GM19395 (cell line): ENCODE results near the gene CETP.
"Not testable (repeated sequence)": the region's sequence is repeated elsewhere in the genome, so short reads cannot be mapped to it uniquely, and the experiment has no call there.

Experiments
- ATAC-seq: cut with Tn5 transposase; IDR thresholded peaks from one replicate; pipeline ENCODE4 v1.9.1; 2021; ENCODE audit warnings: mild to moderate bottlenecking, moderate library complexity; ENCODE audit not compliant: unreplicated experiment

The CETP gene

DNA sequence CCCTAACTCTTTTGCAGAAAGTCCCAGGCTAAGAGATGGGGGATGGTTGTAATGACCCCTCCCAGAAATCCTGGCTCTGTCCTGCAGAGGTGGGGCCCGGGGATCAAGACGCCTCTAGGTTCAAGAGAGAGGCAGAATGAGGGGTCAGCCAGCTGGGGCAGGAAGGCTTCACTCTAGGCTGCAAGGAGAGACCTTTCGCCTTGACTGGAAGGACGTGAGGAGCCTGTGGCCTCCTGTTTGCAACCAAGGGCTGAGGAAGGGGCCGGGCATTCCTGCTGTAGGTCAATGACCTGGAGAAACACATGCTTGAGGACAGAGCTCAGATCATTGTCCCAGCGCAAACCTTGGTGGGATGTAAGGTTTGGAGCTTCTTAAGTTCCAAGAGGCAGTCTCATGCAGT is 8.7 kb upstream of the CETP start:
- ATAC-seq, result no peak

DNA sequence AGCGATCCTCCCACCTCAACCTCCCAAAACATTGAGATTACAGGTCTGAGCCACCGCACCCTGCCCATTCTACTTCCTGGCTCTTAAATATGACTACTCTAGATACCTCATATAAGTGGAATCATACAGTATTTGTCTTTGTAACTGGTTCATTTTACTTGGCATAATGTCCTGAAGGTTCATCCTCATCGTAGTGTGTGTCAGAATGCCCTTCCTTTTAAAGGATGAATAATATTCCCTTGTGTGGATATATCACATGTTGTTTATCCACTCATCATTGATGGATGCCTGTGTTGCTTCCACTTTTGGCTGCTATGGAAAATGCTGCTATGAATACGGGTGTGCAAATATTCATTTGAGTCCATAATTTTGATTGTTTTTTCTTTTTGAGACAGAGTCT is 5.7 kb upstream of the CETP start:
- no peak for ATAC-seq

DNA sequence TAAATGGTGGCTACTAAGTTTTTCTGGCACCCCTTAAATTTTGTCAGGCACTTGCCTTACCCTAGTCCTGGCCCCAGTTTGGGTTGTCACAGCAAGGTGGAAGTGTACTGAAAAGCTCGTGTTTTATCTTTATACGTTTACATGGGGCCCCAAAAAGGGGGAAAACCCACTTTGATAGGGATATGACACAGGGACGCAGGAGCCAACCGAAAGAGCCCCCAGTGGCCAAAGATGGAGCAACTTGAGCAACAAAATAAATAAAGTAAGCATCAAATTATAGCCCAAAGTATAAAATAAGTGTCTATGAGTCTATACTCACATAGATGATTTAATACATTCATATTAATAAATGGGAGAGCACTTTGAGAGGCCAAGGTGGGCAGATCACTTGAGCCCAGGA is 5.0 kb upstream of the CETP start:
- ATAC-seq, result no peak

DNA sequence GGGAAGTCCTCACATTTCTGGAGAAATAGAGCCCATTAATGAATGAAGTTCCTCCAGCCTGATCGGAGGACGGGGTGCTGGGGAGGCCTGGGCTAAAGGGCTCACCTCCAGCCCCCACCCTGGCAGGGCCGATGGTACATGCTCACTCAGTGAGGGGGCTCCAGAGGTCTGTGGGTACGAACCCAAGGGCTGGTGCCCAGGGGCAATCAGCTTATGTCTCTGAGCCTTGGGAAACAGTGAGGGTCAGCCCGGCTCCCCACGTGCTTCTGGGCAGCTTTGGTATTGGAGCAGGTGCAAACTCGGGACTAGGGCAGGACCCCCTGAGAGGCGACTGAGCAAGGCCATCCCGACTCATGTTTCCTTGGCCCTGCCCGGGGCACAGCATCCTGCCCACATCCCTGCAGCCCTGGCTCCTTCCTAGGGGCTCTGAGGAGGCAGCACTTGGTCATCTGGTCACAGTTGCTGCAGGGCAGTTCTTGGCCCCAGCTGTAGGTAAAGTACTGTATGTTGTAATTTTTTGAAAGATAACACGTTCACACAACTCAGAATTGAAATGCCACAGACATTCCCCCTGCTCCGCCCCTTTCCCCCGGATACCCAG is 969 bp upstream of the CETP start:
- no peak for ATAC-seq

DNA sequence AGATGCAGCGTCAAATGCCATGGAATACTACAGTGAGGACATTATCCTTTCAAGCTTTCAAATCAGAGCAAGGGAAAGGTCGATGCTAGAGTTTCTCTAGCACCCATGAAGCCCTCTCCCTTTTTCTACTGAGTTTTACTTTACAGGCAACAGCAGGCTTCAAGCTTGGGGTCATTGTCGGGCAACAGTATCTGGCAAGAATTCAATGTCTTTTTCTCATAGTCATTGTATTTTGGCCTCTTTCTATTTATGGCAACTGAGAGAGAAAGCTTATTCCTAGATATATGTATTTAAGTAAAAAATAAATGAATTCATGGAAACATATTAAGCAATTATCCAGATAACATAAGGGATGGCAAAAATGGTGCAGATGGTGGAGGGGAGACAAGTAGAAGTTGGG is 364 bp upstream of the CETP start:
- no peak for ATAC-seq

DNA sequence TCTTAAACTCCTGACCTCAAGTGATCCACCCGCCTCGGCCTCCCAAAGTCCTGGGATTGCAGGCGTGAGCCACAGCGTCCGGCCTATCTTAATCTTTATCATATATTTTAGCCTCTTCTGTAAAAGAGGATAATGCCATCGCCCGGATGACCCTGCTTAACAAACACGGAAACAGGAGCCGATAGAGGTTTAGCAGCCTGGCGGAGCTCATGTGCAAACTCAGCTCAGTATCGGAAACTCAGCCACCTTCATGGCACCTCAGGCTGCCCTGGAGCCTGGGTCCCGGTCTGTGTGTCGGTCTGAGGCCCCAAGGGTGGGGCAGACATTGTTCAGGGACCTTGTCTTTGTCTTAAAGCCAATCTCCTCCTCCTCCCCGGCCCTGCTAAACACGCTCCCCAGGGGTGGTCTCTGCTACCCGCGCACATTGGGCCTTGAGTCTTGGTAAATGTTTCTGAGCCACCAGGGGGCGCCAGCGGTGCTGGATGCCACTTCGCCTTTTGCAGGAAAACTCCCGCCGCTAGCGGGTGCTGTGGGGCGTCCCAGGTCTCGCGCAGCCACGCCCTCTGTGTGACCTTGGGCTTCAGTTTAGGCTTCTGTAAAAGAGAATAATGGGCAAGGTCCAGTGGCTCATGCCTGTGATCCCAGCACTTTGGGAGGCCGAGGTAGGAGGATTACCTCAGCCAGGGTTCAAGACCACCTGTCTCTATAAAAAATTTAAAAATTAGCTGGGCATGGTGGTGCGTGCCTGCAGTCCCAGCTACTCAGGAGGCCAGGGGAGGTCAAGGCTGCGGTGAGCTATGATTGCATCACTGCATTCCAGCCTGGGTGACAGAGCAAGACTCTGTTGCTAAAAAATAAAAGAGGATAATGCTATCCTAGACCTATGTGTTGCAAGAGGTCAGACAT is 2.7 kb downstream of the CETP start:
- ATAC-seq, result no peak

DNA sequence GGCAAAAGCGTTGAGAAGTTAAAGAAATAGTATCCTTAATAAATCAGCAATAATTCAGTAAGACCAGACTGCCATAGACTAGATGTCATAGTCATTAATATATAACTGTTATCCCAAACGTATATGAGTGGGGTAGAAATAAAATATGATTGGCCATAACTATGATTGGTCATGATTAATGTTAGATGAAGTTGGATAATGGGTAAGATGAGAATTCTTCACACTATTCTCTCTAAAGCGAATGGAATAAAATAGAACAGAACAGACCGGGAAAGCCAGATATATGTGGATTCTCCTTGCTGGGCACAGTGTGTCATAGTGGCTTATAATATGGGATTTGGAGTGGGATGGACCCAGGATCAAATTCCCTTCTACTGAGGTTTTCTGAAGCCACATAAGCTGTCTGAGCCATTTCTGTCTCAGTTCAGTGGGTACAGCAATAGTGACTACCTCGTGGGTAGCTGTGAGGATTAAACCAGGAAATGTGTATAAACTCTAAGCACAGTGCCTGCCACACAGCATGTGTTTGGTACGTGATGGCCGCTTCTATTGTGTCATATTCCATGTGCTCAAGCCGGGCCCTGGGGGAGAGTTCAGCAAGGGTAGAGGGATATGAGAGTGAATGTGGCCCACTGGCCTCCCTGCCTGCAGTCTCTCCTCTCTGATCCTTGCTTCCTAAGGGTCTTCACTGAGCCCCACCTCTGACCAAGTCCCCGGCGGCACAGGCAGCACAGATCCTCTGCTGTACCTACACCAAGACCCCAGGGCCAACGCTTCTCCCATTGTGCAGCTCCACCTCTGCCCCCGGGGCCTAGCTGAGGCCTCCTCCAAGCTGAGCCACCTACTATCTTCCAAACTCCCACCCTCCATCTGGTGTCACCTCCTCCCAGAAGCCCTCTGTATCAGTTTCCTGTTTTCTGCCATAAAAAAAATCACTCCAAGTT is 3.7 kb downstream of the CETP start:
- no peak for ATAC-seq

DNA sequence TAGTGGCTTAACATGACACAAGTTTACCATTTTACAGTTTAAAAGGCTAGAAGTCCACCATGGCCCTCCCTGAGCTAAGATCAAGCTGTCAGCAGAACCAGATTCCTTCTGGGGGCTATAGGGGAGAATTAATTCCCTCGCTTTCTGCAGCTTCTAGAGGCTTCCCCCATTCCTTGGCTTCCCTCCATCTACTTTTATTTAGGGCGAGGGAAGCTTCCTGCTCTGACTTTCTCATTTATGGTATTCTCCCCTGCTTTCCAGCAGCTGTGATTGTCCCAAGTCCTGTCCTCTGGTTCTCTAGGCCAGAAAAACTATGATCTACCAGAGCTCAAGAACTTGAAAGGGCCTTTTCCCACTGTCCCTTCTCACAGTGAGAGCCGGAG is 4.3 kb downstream of the CETP start:
- no peak for ATAC-seq

DNA sequence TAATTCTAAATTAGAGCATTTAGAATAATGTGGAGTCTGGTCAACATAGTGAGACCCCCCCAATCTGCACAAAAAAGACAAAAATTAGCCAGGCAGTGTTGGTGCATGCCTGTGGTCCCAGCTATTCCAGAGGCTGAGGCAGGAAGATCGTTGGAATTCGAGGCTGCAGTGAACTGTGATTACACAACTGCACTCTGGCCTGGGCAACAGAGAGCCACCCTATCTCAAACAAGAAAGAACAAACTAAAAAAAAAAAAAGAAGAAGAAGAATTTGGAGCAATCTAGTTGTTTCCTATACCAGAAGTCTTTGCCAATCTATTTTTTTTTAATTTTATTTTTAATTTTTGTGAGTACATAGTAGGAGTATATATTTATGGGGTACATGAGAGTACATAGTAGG is 6.0 kb downstream of the CETP start:
- ATAC-seq, result no peak

DNA sequence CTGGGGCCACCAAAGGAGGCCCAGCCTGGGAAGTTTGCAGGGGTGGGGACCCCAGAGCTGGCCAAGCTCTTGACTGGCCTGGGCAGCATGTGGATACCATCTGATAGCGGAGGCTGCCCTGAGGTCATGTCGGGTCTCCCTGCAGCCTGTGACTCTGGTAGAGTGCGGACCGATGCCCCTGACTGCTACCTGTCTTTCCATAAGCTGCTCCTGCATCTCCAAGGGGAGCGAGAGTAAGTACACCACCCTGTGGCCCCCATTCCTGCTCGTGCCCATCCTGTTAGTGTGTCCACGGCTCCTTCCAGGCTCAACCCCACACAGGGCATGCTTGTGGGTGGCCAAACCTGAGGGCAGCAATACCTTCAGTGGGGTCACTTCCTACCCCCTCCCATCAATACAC is 8.0 kb downstream of the CETP start:
- no peak for ATAC-seq

DNA sequence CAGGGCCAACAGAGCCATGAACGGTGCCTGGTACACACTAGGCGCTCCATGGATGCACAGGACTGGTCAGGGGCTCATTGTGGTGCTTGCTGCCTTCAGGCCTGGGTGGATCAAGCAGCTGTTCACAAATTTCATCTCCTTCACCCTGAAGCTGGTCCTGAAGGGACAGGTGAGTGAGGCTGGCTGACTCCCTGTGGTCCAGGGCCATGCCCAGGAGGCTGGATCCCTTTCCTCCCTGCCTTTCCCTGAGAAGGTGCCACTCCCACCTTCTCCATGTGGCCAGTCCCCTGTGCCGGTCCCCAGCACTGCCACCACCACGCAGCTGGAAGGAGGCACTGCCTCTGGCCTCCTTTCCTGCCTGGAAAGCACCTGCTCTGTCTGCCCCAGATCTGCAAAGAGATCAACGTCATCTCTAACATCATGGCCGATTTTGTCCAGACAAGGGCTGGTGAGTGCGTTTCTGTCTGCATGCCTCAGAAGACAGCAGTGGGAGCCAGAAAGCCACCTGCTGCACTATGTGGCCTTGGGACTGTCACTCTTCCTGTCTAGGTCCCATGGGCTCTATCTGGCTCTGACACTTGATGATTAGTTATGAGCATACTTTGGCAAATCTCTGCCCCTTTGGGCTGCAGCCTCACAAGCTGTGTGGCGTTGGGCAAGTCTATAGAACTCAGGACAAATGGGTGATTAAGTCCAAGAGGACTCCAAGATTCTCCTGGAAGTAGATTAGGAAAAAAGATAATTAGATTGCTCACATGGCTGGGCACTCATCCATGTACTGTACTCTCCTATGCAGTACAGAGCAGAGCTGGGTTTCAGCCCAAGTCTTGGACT is 9.4 kb downstream of the CETP start:
- ATAC-seq, result peak; percentile 80

DNA sequence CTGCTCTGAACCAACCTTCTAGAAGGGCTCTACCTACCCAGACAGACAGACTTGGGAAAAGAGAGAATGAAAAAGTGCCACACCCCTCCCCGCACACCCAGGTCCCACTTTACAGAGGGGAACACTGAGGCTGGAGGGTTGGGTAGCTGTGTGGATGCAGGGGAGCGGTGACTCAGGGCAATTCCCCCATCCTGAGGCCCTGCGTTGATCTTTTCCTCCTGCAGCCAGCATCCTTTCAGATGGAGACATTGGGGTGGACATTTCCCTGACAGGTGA is 10.0 kb downstream of the CETP start:
- no peak for ATAC-seq

DNA sequence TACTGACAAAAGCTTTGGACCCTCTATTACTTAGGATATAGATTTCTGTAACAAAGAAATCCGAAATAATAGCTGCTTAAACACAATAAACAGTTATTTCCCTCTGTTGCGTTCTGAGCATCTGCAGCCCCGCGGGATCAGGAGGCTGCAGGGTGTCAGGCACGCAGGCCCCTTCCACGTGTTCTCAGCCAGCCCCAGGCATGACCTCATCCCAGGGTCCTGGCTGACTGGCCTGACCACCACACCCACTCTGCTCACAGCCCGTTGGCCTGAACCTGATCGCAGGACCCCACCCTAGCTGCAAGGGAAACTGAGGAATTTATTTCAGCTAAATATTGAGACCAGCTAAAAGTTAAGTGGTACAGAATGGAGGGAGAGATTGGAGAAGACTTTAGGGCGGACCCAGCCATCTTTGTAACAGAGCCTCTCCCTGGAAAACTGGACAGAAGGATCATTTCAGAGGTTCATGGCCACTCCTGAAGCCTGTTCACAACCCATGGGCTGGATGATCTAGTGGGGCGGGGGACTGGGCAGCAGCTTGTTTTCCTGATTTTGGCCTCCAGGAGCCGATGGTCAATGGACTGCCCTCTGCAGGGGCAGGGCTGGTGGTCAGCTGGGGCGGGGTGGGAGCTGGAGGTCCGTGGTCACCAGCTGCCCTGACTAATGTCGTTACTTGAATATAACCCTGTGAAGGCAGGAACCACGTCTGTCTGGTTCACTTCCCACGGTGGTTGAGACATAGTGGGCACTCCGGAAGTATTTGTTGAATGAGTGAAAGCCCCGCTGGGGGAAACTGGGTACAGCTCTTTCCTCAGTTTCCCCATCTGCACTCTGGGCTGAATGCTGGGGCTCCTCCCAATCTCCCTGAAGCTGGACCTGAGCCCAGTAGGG is 10.9 kb downstream of the CETP start:
- no peak for ATAC-seq

DNA sequence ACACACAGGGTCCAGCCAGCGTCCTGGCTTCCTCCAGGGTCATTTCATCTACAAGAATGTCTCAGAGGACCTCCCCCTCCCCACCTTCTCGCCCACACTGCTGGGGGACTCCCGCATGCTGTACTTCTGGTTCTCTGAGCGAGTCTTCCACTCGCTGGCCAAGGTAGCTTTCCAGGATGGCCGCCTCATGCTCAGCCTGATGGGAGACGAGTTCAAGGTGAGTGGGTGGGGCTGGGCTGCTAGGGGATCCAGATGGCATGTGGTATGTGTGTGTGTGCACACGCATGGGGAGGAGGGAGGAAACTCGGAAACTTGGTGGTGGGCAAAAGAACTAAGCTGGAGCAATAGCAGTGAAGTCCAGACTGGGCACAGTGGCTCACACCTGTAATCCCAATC is 11.5 kb downstream of the CETP start:
- ATAC-seq, result no peak

DNA sequence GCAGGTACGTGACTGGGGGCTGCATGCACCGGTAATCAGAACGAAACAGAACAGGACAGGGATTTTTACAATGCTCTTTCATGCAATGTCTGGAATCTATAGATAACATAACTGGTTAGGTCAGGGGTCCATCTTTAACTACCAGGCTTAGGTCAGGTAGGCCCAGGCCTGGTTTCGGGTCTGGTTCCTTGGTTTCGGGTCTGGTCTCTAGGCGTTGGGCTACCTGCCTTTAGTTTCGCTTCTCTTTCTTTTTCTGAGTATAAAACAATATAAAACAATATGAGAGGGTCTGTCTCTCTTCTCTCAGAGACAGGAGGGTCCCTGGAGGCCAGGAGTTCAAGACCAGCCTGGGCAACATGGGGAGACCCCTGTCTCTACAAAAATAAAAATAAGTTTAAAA is 12.1 kb downstream of the CETP start:
- ATAC-seq, result not testable (repeated sequence)

DNA sequence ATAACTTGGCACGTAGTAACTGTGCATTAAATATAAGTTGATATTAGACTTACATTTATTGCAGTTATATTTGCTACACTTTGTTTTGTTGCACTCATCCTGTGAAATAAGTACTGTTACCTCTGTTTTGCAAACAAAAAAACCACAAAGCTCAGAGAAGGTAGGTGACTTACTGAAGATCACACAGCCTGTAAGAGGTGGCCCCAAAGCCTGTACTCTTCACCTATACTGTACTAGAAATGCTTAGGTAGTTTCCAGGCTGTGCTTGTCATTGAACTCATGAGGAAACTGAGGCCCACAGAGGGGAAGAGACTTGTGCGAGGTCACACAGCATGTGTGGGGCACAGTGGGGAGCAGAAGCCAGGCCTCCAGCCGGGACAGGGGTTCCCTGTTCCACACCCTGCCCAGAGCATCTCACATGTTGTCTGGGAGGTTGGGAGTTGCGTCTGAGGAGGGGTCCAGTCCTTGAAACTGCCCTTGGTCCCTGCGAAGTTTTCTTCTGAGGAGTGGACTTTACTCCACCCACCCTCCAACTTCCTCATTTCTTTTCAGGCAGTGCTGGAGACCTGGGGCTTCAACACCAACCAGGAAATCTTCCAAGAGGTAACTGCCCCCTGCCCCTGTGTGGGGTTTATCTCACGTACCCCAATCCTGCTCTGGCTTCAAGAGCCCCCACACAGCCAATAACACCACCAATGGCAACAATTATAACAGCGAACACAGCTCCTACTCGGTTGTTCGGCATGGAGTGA is 13.0 kb downstream of the CETP start:
- ATAC-seq, result no peak

DNA sequence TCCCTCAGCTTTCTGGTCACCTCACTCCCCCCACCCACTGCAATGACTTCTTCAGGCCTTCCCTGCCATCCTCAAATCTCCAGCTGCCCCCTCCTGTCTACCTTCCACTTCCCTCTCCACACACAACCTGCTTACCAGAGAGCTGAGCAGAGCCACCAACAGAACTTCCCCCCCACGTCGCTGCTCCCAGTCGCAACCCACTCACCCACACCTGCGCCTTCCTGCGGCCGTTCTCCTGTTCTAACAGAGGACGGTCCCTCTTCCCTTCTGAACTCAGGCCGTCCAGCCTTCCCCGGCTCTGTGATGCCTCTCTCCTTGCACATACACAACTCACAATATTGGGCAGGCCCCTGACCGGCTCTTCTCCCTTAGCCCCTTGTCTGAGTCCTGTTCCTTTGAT is 14.0 kb downstream of the CETP start:
- no peak for ATAC-seq

DNA sequence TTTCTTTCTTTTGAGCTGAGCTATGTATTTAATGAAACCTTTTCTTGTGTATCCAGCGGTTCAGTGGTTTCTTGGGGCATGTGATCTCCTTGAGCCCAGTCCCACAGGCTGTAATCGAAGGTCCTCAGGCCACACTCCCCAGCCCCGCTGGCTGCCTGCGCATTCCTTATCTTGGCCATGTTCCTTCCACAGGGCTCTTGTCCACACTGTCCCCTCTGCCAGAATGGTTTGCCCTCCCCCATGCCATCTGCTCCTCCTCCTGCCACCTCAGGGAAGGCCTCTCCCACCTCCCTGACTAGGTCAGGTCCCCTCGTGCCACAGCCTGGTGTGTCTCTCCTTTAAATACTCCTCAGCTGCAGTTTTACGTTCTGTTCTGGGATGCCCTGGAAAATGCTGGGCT is 15.5 kb downstream of the CETP start:
- ATAC-seq, result no peak

DNA sequence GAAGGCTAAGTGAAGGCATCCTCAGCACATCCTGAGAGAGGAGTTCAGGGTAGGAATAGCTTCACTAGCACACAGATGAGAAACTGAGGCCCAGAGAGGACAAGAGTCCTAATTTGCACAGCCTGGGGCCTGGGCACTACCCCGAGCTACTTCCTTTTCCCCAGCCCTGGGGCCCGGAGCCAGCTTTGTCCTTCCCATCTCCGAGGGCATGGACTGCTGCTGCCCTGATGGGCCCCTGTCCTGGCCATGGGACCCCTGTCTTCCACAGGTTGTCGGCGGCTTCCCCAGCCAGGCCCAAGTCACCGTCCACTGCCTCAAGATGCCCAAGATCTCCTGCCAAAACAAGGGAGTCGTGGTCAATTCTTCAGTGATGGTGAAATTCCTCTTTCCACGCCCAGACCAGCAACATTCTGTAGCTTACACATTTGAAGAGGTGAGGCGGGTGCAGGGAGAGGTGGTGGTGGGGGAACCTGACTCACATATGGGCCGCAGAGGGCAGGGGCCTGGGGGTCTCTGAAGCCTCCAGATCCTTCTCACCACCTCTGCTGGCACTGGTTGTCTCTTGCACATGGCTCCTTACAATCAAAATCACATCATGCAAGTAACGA is 16.2 kb downstream of the CETP start:
- no peak for ATAC-seq
